ENCODE data around the gene DCXR. TPM values are rescaled to one million over a fixed set of nuclear protein-coding genes. Genes with fewer than 3 reads are reported as not detected.

The DCXR gene
- total RNA-seq, 2 experiments from 2014 or later: 132 to 147 TPM

DNA sequence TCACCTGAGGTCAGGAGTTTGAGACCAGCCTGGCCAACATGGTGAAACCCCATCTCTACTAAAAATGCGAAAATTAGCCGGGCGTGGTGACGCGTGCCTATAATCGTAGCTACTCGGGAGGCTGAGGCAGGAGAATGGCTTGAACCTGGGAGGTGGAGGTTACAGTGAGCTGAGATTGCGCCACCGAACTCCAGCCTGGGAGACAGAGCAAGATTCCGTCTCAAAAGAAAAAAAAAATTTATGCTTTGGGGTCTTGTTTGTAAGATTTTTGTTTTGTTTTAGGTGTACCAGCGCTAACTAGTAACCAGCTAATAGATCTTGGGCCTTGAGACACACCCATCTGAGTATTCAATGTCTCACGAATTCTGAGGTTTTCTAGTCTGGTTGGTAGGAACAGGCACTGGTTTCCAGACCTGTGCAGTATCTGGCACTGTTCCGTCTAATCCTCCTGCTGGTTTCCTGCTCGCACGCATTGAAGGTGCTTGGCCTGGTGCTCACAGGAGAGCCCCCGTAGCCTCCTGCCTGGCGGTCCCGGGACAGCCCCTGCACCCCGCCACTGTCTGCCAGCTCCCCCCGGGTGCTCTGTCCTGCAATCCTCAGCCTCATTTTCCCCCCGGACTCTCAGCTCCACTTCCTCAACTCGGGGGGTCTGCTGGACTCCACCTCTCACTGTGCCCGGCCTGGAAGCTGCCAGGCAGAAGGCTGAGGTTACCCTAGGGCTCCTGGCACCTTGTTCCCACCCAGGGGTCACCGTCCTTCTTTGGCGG, 38.7 kb upstream of the DCXR start:
- Histone ChIP-seq H3K4me2 (ENCODE audit: low read length) (0 out of 2 replicates have a peak overlapping the region, but pooled peaks have one; percentile 31), H3K27ac (ENCODE audit: low read depth, low read length, poor library complexity, severe bottlenecking) (peak overlapping the region; percentile 66), H3K36me3 (ENCODE audit: insufficient read depth, low read length) (peaks cover 46% of the 10 kb centered on the region), H3K4me3 (ENCODE audit: low read depth, low read length, poor library complexity, severe bottlenecking) (no peak overlapping the region), H4K20me1 (ENCODE audit: insufficient read depth, low read length) (no peaks in the 10 kb centered on the region), H3K79me2 (ENCODE audit: insufficient read depth, low read depth, low read length) (no peaks in the 10 kb centered on the region), H3K9me3 (ENCODE audit: low read length) (no peaks in the 10 kb centered on the region), H2AFZ (ENCODE audit: low read length) (no peak overlapping the region), H3K9me2 (ENCODE audit: insufficient read depth, low read length) (no peaks in the 10 kb centered on the region), H3K4me1 (ENCODE audit: insufficient read depth, low read length, poor library complexity, severe bottlenecking) (peaks cover 25% of the 10 kb centered on the region)
- POLR2A ChIA-PET: interaction anchor here (0.7 to 1.4 kb wide), 2 partner anchors 10 to 221 kb away, joined by 4 to 5 read pairs; no protein-coding TSS in a partner anchor
- intact Hi-C loops (cut with micrococcal nuclease; ENCODE audit: unreplicated experiment): no loop called here
- CTCF ChIA-PET (ENCODE audit: unreplicated experiment): no interaction called here
- no peak for DNase-seq (ENCODE audit: low spot score)
- BruUV-seq (replicated peaks): no TSS peak
- no peak for TF ChIP-seq EZH2phosphoT487 (IDR thresholded peaks at IDR 0.05; ENCODE audit: borderline replicate concordance, low read depth, low read length)
- TF ChIP-seq, protein P1, sequence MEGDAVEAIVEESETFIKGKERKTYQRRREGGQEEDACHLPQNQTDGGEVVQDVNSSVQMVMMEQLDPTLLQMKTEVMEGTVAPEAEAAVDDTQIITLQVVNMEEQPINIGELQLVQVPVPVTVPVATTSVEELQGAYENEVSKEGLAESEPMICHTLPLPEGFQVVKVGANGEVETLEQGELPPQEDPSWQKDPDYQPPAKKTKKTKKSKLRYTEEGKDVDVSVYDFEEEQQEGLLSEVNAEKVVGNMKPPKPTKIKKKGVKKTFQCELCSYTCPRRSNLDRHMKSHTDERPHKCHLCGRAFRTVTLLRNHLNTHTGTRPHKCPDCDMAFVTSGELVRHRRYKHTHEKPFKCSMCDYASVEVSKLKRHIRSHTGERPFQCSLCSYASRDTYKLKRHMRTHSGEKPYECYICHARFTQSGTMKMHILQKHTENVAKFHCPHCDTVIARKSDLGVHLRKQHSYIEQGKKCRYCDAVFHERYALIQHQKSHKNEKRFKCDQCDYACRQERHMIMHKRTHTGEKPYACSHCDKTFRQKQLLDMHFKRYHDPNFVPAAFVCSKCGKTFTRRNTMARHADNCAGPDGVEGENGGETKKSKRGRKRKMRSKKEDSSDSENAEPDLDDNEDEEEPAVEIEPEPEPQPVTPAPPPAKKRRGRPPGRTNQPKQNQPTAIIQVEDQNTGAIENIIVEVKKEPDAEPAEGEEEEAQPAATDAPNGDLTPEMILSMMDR (conservative IDR thresholded peaks at IDR 0.05; ENCODE audit: low read length): no peak

DNA sequence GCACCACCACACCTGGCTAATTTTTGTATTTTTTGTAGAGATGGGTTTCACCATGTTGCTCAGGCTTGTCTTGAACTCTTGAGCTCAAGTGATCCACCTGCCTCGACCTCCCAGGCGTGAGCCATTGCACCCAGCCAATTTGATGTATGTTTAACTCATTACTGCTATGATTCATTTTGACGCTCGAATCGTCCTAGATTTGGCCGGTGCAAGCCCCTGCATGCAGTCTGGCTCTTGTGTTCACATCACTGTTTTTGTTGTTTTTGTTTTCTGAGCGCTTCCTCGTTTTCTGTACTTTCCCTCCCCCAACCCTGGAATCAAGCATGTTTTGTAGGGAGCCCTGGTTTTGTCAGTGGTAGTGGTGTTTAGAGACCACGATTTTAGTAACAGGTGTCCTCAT, 35.9 kb upstream of the DCXR start:
- Histone ChIP-seq H2AFZ (ENCODE audit: low read length) (no peak overlapping the region), H3K9me2 (ENCODE audit: insufficient read depth, low read length) (no peaks in the 10 kb centered on the region), H3K27ac (ENCODE audit: low read depth, low read length, poor library complexity, severe bottlenecking) (no peak overlapping the region), H3K4me1 (ENCODE audit: insufficient read depth, low read length, poor library complexity, severe bottlenecking) (peaks cover 25% of the 10 kb centered on the region), H3K36me3 (ENCODE audit: insufficient read depth, low read length) (peaks cover 20% of the 10 kb centered on the region), H4K20me1 (ENCODE audit: insufficient read depth, low read length) (no peaks in the 10 kb centered on the region), H3K4me2 (ENCODE audit: low read length) (no peak overlapping the region), H3K79me2 (ENCODE audit: insufficient read depth, low read depth, low read length) (no peaks in the 10 kb centered on the region), H3K4me3 (ENCODE audit: low read depth, low read length, poor library complexity, severe bottlenecking) (no peak overlapping the region), H3K9me3 (ENCODE audit: low read length) (no peaks in the 10 kb centered on the region)
- POLR2A ChIA-PET: no interaction called here
- no peak for DNase-seq (ENCODE audit: low spot score)
- CTCF ChIA-PET (ENCODE audit: unreplicated experiment): interaction anchor here (0.8 kb wide), 1 partner anchor 36 kb away, joined by 4 read pairs; the partner anchor contains the start of gene DCXR
- no TSS peak for BruUV-seq (replicated peaks)
- TF ChIP-seq EZH2phosphoT487 (IDR thresholded peaks at IDR 0.05; ENCODE audit: borderline replicate concordance, low read depth, low read length): no peak
- TF ChIP-seq, protein P1 (conservative IDR thresholded peaks at IDR 0.05; ENCODE audit: low read length): no peak
- intact Hi-C loops (cut with micrococcal nuclease; ENCODE audit: unreplicated experiment): no loop called here

DNA sequence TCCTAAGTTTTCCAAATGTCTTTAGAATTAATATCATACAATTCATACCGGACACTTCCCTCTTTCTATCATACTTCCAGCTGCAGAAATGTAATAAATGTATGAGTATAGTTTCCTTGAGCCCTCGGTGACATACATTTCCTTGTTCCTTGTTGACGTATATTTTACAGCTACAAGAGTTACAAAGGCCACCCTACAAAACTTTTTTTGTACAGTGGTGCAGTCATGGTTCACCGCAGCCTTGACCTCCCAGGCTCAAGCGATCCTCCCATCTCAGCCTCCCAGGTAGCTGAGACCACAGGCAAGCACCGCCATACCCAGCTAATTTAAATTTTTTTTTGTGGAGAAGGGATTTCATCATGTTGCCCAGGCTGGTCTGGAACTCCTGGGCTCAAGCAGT, 35.3 kb upstream of the DCXR start:
- CTCF ChIA-PET (ENCODE audit: unreplicated experiment): interaction anchor here (0.8 kb wide), 1 partner anchor 35 kb away, joined by 4 read pairs; the partner anchor contains the start of gene DCXR
- peaks cover 14% of the 10 kb centered on the region for H3K36me3 ChIP-seq (ENCODE audit: insufficient read depth, low read length)
- no peak overlapping the region for H3K4me3 ChIP-seq (ENCODE audit: low read depth, low read length, poor library complexity, severe bottlenecking)
- H3K4me2 ChIP-seq (ENCODE audit: low read length): no peak overlapping the region
- no peaks in the 10 kb centered on the region for H3K9me3 ChIP-seq (ENCODE audit: low read length)
- H3K4me1 ChIP-seq (ENCODE audit: insufficient read depth, low read length, poor library complexity, severe bottlenecking): peaks cover 25% of the 10 kb centered on the region
- no TSS peak for BruUV-seq (replicated peaks)
- H3K79me2 ChIP-seq (ENCODE audit: insufficient read depth, low read depth, low read length): no peaks in the 10 kb centered on the region
- intact Hi-C loops (cut with micrococcal nuclease; ENCODE audit: unreplicated experiment): no loop called here
- H2AFZ ChIP-seq (ENCODE audit: low read length): no peak overlapping the region
- POLR2A ChIA-PET: no interaction called here
- no peak for DNase-seq (ENCODE audit: low spot score)
- H4K20me1 ChIP-seq (ENCODE audit: insufficient read depth, low read length): no peaks in the 10 kb centered on the region
- TF ChIP-seq, protein P1 (conservative IDR thresholded peaks at IDR 0.05; ENCODE audit: low read length): no peak
- no peak for TF ChIP-seq EZH2phosphoT487 (IDR thresholded peaks at IDR 0.05; ENCODE audit: borderline replicate concordance, low read depth, low read length)
- H3K27ac ChIP-seq (ENCODE audit: low read depth, low read length, poor library complexity, severe bottlenecking): no peak overlapping the region
- H3K9me2 ChIP-seq (ENCODE audit: insufficient read depth, low read length): no peaks in the 10 kb centered on the region

Data from OCI-LY7 (cell line).